A549 (cell line): ENCODE data around the gene NKAIN4. TPM values are rescaled to one million over a fixed set of nuclear protein-coding genes. Genes with fewer than 3 reads are reported as not detected.

Experiments used
- ATAC-seq, 2 experiments: fragments of 200-7000 bp in 1 of 2; fragments of >200 bp in 1 of 2; cut with Nextera tagmentation in 1 of 2; cut with Tn5 transposase in 1 of 2; 3 replicates each; pipeline versions ENCODE4 v1.8.0 to v1.9.1; 2018 to 2020; ENCODE audit warnings: mild to moderate bottlenecking in 1 of 2, moderate library complexity in 1 of 2
- CTCF ChIA-PET: fragments of 300-600 bp; sonication (Branson Sonifier 250); formaldehyde crosslinking; extraction: SDS; loops from one replicate; lab custom pipeline; 2021; ENCODE audit warnings: antibody characterized with exemption, inconsistent platforms; lab: Yijun Ruan, JAX
- POLR2A ChIA-PET: fragments of 350-600 bp; formaldehyde crosslinking; extraction: SDS; loops from one replicate; lab custom pipeline; 2021; ENCODE audit warnings: antibody characterized with exemption, inconsistent platforms; lab: Yijun Ruan, JAX
- DNase-seq, 2 experiments: peaks; one replicate each; pipeline versions ENCODE4 v3.0.0 to v3.0.0-alpha.2; 2011 to 2016; ENCODE audit warnings: low read depth in 1 of 2, low spot score in 1 of 2
- FAIRE-seq: peaks from 2 replicates; lab custom pipeline; 2011; peaks lifted over from hg19 to GRCh38; lab: Jason Lieb, UNC
- H3K27ac ChIP-seq, 2 experiments: fragments of >200 bp; sonication (Bioruptor Twin); formaldehyde crosslinking; 3 replicates each; pipeline ENCODE4 v1.5.1; 2016 to 2017
- H3K4me1 ChIP-seq: fragments of >200 bp; sonication (Bioruptor Twin); formaldehyde crosslinking; 3 replicates; pipeline ENCODE4 v1.6.1; 2016
- H3K4me2 ChIP-seq: fragments of >200 bp; sonication (Bioruptor Twin); formaldehyde crosslinking; 3 replicates; pipeline ENCODE4 v1.6.1; 2016
- H3K4me3 ChIP-seq: fragments of >200 bp; sonication (Bioruptor Twin); formaldehyde crosslinking; 3 replicates; pipeline ENCODE4 v1.5.1; 2016
- H3K9me3 ChIP-seq: fragments of >200 bp; sonication (Bioruptor Twin); formaldehyde crosslinking; 3 replicates; pipeline ENCODE4 v1.6.1; 2016
- CBX2 ChIP-seq: fragments of 200-600 bp; sonication (generic); IDR thresholded peaks from 2 replicates; pipeline ENCODE4 v1.6.1; 2016; ENCODE audit warnings: low read depth, mild to moderate bottlenecking, borderline replicate concordance
- CBX8 ChIP-seq: fragments of 200-600 bp; sonication (generic); IDR thresholded peaks from 2 replicates; pipeline ENCODE4 v1.6.1; 2016
- CEBPB ChIP-seq, 2 experiments: fragments of >200 bp in 1 of 2; sonication (Bioruptor Twin) in 1 of 2; formaldehyde crosslinking in 1 of 2; IDR thresholded peaks; 2 replicates each; pipeline ENCODE4 v1.6.1; 2012 to 2016
- CHD4 ChIP-seq: fragments of 200-600 bp; sonication (generic); IDR thresholded peaks from 2 replicates; pipeline ENCODE4 v1.6.1; 2016; ENCODE audit warnings: antibody characterized with exemption, mild to moderate bottlenecking, borderline replicate concordance
- CTCF ChIP-seq: fragments of >200 bp; sonication (Bioruptor Twin); formaldehyde crosslinking; IDR thresholded peaks from 3 replicates; pipeline ENCODE4 v1.5.1; 2016
- E2F6 ChIP-seq: IDR thresholded peaks from 2 replicates; pipeline ENCODE4 v1.6.1; 2012; ENCODE audit warnings: low read depth, borderline replicate concordance
- FOSB ChIP-seq: fragments of 250-450 bp; sonication (Bioruptor Pico); IDR thresholded peaks from 2 replicates; pipeline ENCODE4 v1.5.0; 2020; ENCODE audit warnings: mild to moderate bottlenecking, moderate library complexity
- FOXS1 ChIP-seq: fragments of 250-450 bp; sonication (Bioruptor Pico); IDR thresholded peaks from 2 replicates; pipeline ENCODE4 v1.5.0; 2020; ENCODE audit warnings: mild to moderate bottlenecking, moderate library complexity
- JUN ChIP-seq, 2 experiments: fragments of >200 bp; sonication (Bioruptor Twin); formaldehyde crosslinking; IDR thresholded peaks; 2 replicates in 1 of 2; 3 replicates in 1 of 2; pipeline ENCODE4 v1.6.1; 2016 to 2017
- PHF8 ChIP-seq: fragments of 200-600 bp; sonication (generic); IDR thresholded peaks from 2 replicates; pipeline ENCODE4 v1.6.1; 2016; ENCODE audit warnings: low read depth, mild to moderate bottlenecking, antibody characterized with exemption, moderate library complexity, borderline replicate concordance
- RAD21 ChIP-seq, 2 experiments: fragments of >200 bp in 1 of 2; sonication (Bioruptor Twin) in 1 of 2; formaldehyde crosslinking in 1 of 2; IDR thresholded peaks in 1 of 2; conservative IDR thresholded peaks in 1 of 2; 2 replicates in 1 of 2; 3 replicates in 1 of 2; pipeline ENCODE4 v1.6.1; 2012 to 2018; ENCODE audit warnings: inconsistent platforms in 1 of 2
- RFX5 ChIP-seq: fragments of 450-650 bp; IDR thresholded peaks from 2 replicates; pipeline ENCODE4 v1.7.1; 2014; ENCODE audit warnings: antibody characterized with exemption, mild to moderate bottlenecking, moderate library complexity
- SMC3 ChIP-seq: fragments of >200 bp; sonication (Bioruptor Twin); formaldehyde crosslinking; IDR thresholded peaks from 3 replicates; pipeline ENCODE4 v1.6.1; 2018; ENCODE audit warnings: inconsistent platforms
- TP53 ChIP-seq: fragments of 250-450 bp; sonication (Bioruptor Pico); IDR thresholded peaks from 2 replicates; pipeline ENCODE4 v1.5.0; 2021; ENCODE audit warnings: mild to moderate bottlenecking, moderate library complexity
- ZNF302 ChIP-seq: fragments of 250-450 bp; sonication (Bioruptor Pico); IDR thresholded peaks from 2 replicates; pipeline ENCODE4 v1.9.0; 2021; ENCODE audit warnings: inconsistent platforms, mild to moderate bottlenecking, moderate library complexity
- ZSCAN20 ChIP-seq: fragments of 250-450 bp; sonication (Bioruptor Pico); IDR thresholded peaks from 2 replicates; pipeline ENCODE4 v1.8.0; 2022; ENCODE audit warnings: mild to moderate bottlenecking, moderate library complexity
- WGBS: methylation state at CpG from one replicate; pipeline ENCODE4 v1.1.6; 2017; ENCODE audit errors: missing lambda C conversion rate; 5-methylcytosine and 5-hydroxymethylcytosine counted together
- polyA plus RNA-seq, 4 experiments: library from polyadenylated mRNA; depleted of rRNA in 3 of 4; stranded (reverse); fragments of >200 nt; fragmentation: RNase III in 1 of 4; extraction: RNeasy Plus Mini Kit Qiagen cat#74134 plus additional on column Dnase treatment in 1 of 4; gene quantifications; 2 replicates in 3 of 4; 3 replicates in 1 of 4; pipeline ENCODE4 v1.2.3, GENCODE V29; 2011 to 2017
- TF ChIP-seq, protein P1 (sequence below): IDR thresholded peaks from 2 replicates; pipeline ENCODE4 v1.6.1; 2012
- TF ChIP-seq, protein P2 (sequence below): fragments of 250-450 bp; sonication (Bioruptor Pico); IDR thresholded peaks from 2 replicates; pipeline ENCODE4 v1.5.0; 2020; ENCODE audit warnings: low read depth, mild to moderate bottlenecking, moderate library complexity
- TF ChIP-seq, protein P3 (sequence below): fragments of 200-600 bp; sonication (generic); IDR thresholded peaks from 2 replicates; pipeline ENCODE4 v1.6.1; 2016; ENCODE audit warnings: antibody characterized with exemption, mild to moderate bottlenecking, moderate library complexity

NKAIN4 gene
- polyA plus RNA-seq, 2 of the 4 experiments (the other 2 are of a cell fraction) = 5.8 to 9.7 TPM

GRCh38 chr20:63291811-63292210 is 37.5 kb upstream of the NKAIN4 start:
- CTCF ChIA-PET = interaction anchor here (0.9 to 30.4 kb wide), 20 partner anchors 8 to 682 kb away, joined by 3 to 401 read pairs (median 5); no protein-coding TSS in a partner anchor

GRCh38 chr20:63290677-63291472 is 36.6 kb upstream of the NKAIN4 start:
- peak; percentile 57 for TF ChIP-seq SMC3
- peak; percentile 52 for TF ChIP-seq CTCF
- TF ChIP-seq CBX8 = no peak
- no peak for TF ChIP-seq ZSCAN20
- no peak for TF ChIP-seq CEBPB (IDR thresholded peaks at IDR 0.05)
- TF ChIP-seq RAD21 (conservative IDR thresholded peaks at IDR 0.05 in 1 of 2, IDR thresholded peaks at IDR 0.05 in 1 of 2) = peak; percentile 42 to 45; a peak in 3 of 5 replicates
- 0 out of 5 replicates have a peak, but pooled peaks of 1 of the 2 experiments have one; percentile 22 for TF ChIP-seq JUN (IDR thresholded peaks at IDR 0.05)
- TF ChIP-seq, protein P1, sequence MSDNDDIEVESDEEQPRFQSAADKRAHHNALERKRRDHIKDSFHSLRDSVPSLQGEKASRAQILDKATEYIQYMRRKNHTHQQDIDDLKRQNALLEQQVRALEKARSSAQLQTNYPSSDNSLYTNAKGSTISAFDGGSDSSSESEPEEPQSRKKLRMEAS = peak; percentile 44; the same call in 1 of the 2 replicates
- TF ChIP-seq FOSB (CRISPR knock-in tag) = no peak
- TF ChIP-seq PHF8 = no peak
- no peak for TF ChIP-seq RFX5
- no peak for TF ChIP-seq ZNF302 (CRISPR knock-in tag)
- CTCF ChIA-PET = interaction anchor here (0.6 to 30.4 kb wide), 27 partner anchors 9 to 683 kb away, joined by 3 to 401 read pairs (median 5); partner anchors contain the start of genes BIRC7 and NKAIN4
- ATAC-seq (peak; percentile 35 to 75), FAIRE-seq (no peak), DNase-seq (peak; percentile 51 to 75)
- H3K4me3 ChIP-seq = no peak overlapping the region
- WGBS = 65% methylated on average over 15 of the region's 26 CpGs
- no peak overlapping the region for H3K4me2 ChIP-seq
- H3K4me1 ChIP-seq = peaks cover 23% of the 10 kb centered on the region; the same call in 2 of the 3 replicates
- no peaks in the 10 kb centered on the region for H3K9me3 ChIP-seq
- POLR2A ChIA-PET = no interaction called here
- H3K27ac ChIP-seq = peak overlapping the region in 1 of 2 experiments; percentile 29; a peak in 2 of 6 replicates

More at GRCh38 chr20:63291811-63292210, 37.5 kb upstream of the NKAIN4 start:
- peak in 1 of 2 experiments; percentile 1; a peak in 3 of 6 replicates for ATAC-seq
- peaks cover 23% of the 10 kb centered on the region; the same call in 2 of the 3 replicates for H3K4me1 ChIP-seq
- no peak for TF ChIP-seq FOXS1
- TF ChIP-seq CBX2 = no peak
- TF ChIP-seq TP53 (CRISPR knock-in tag) = no peak
- TF ChIP-seq, protein P2, sequence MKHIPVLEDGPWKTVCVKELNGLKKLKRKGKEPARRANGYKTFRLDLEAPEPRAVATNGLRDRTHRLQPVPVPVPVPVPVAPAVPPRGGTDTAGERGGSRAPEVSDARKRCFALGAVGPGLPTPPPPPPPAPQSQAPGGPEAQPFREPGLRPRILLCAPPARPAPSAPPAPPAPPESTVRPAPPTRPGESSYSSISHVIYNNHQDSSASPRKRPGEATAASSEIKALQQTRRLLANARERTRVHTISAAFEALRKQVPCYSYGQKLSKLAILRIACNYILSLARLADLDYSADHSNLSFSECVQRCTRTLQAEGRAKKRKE (CRISPR knock-in tag) = no peak
- TF ChIP-seq, all 56 proteins: peak for 0
- DNase-seq = no peak
- Histone ChIP-seq H3K4me3 (no peak overlapping the region), H3K27ac (peak overlapping the region in 1 of 2 experiments; percentile 29; a peak in 1 of 6 replicates), H3K4me2 (no peak overlapping the region), H3K9me3 (no peaks in the 10 kb centered on the region)
- 75% methylated on average over 7 of the region's 10 CpGs for WGBS
- POLR2A ChIA-PET = no interaction called here
- no peak for FAIRE-seq

DNA sequence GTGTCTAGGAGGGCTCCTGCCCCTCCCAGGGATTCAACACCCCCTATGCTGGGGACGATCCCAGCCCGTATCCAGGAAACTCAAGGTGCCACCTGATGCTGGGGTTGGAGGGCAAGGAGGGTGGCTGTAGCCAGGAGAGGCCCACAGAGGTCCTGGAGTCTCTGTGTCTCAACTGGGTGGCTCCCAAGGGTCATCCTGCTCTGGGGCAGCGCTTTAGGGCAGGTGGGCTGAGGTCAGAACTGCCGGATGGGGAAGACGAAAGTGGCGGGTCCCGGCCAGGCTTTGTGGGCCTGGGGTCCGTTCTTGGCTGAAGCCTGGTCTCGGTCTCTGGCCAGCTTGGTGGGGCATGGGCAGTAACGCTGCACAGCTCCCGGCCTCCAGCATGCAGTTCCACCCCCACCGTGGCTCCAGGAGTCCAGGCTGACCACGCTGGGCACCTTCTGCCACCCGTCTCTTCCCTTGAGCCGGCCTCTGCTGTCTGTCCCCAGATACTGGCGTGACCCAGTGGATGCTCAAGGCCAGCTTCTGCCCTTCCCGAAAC is 35.9 kb upstream of the NKAIN4 start:
- CTCF ChIA-PET = interaction anchor here (0.7 to 30.4 kb wide), 16 partner anchors 9 to 107 kb away, joined by 3 to 401 read pairs (median 8); partner anchors contain the start of genes BIRC7 and NKAIN4
- ATAC-seq = peak; percentile 0 to 1; a peak in 2 of 6 replicates
- TF ChIP-seq E2F6 (no peak), FOXS1 (no peak), CHD4 (no peak), TP53 (CRISPR knock-in tag) (no peak)
- TF ChIP-seq, protein P2 (CRISPR knock-in tag) = no peak
- TF ChIP-seq, protein P3, sequence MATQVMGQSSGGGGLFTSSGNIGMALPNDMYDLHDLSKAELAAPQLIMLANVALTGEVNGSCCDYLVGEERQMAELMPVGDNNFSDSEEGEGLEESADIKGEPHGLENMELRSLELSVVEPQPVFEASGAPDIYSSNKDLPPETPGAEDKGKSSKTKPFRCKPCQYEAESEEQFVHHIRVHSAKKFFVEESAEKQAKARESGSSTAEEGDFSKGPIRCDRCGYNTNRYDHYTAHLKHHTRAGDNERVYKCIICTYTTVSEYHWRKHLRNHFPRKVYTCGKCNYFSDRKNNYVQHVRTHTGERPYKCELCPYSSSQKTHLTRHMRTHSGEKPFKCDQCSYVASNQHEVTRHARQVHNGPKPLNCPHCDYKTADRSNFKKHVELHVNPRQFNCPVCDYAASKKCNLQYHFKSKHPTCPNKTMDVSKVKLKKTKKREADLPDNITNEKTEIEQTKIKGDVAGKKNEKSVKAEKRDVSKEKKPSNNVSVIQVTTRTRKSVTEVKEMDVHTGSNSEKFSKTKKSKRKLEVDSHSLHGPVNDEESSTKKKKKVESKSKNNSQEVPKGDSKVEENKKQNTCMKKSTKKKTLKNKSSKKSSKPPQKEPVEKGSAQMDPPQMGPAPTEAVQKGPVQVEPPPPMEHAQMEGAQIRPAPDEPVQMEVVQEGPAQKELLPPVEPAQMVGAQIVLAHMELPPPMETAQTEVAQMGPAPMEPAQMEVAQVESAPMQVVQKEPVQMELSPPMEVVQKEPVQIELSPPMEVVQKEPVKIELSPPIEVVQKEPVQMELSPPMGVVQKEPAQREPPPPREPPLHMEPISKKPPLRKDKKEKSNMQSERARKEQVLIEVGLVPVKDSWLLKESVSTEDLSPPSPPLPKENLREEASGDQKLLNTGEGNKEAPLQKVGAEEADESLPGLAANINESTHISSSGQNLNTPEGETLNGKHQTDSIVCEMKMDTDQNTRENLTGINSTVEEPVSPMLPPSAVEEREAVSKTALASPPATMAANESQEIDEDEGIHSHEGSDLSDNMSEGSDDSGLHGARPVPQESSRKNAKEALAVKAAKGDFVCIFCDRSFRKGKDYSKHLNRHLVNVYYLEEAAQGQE = no peak

More for the DNA sequence above, 35.9 kb upstream of the NKAIN4 start:
- H3K9me3 ChIP-seq = no peaks in the 10 kb centered on the region
- DNase-seq = no peak
- WGBS = 85% methylated on average over 11 of the region's 17 CpGs
- H3K4me1 ChIP-seq = peaks cover 23% of the 10 kb centered on the region; the same call in 2 of the 3 replicates
- POLR2A ChIA-PET = no interaction called here
- peak overlapping the region in 1 of 2 experiments; percentile 29; a peak in 2 of 6 replicates for H3K27ac ChIP-seq
- no peak for FAIRE-seq
- no peak overlapping the region for H3K4me2 ChIP-seq
- H3K4me3 ChIP-seq = no peak overlapping the region
